Mesendoderm (in vitro differentiated cells): ENCODE results near the gene TRIM69.
"Not testable (repeated sequence)": the region's sequence is repeated elsewhere in the genome, so short reads cannot be mapped to it uniquely, and the experiment has no call there.

ENCODE experiments used
- DNase-seq: peaks from one replicate; pipeline ENCODE4 v3.0.0; 2013
- H2AK5ac ChIP-seq: 2 replicates; pipeline ENCODE4 v1.6.1; 2013; ENCODE audit warnings: low read length, inconsistent platforms
- H2BK120ac ChIP-seq: 2 replicates; pipeline ENCODE4 v1.6.1; 2013; ENCODE audit warnings: low read depth, mild to moderate bottlenecking, low read length, moderate library complexity, mixed read lengths
- H2BK15ac ChIP-seq: replicated peaks from 2 replicates; pipeline ENCODE4 v1.6.1; 2013; ENCODE audit warnings: low read depth, mild to moderate bottlenecking, moderate library complexity
- H2BK5ac ChIP-seq: 2 replicates; pipeline ENCODE4 v1.6.1; 2013; ENCODE audit warnings: low read length, inconsistent platforms
- H3K18ac ChIP-seq: 2 replicates; pipeline ENCODE4 v1.6.1; 2013; ENCODE audit warnings: mild to moderate bottlenecking, low read length, mixed read lengths
- H3K23ac ChIP-seq: one replicate; pipeline ENCODE4 v1.6.1; 2013; ENCODE audit warnings: low read length
- H3K27ac ChIP-seq: 2 replicates; pipeline ENCODE4 v1.5.1; 2013; ENCODE audit warnings: low read depth, mild to moderate bottlenecking, inconsistent platforms, low read length, moderate library complexity
- H3K27me3 ChIP-seq: 2 replicates; pipeline ENCODE4 v1.6.1; 2013; ENCODE audit warnings: low read length, control low read depth, mild to moderate bottlenecking, inconsistent platforms; ENCODE audit not compliant: insufficient read depth, poor library complexity
- H3K36me3 ChIP-seq: 2 replicates; pipeline ENCODE4 v1.6.1; 2013; ENCODE audit warnings: low read length, inconsistent platforms; ENCODE audit not compliant: control insufficient read depth, insufficient read depth
- H3K4ac ChIP-seq: one replicate; pipeline ENCODE4 v1.6.1; 2013; ENCODE audit warnings: low read depth, mild to moderate bottlenecking, low read length, moderate library complexity
- H3K4me1 ChIP-seq: 2 replicates; pipeline ENCODE4 v1.6.1; 2013; ENCODE audit warnings: low read depth, low read length, inconsistent platforms; ENCODE audit not compliant: control insufficient read depth
- H3K4me2 ChIP-seq: 2 replicates; pipeline ENCODE4 v1.6.1; 2013; ENCODE audit warnings: low read length
- H3K4me3 ChIP-seq: 2 replicates; pipeline ENCODE4 v1.5.1; 2013; ENCODE audit warnings: mild to moderate bottlenecking, low read length
- H3K56ac ChIP-seq: one replicate; pipeline ENCODE4 v1.6.1; 2013; ENCODE audit warnings: low read length
- H3K79me1 ChIP-seq: 2 replicates; pipeline ENCODE4 v1.6.1; 2013; ENCODE audit warnings: low read length, inconsistent platforms
- H3K79me2 ChIP-seq: 2 replicates; pipeline ENCODE4 v1.6.1; 2013; ENCODE audit warnings: mild to moderate bottlenecking, low read length; ENCODE audit not compliant: control insufficient read depth, insufficient read depth
- H3K9ac ChIP-seq: 2 replicates; pipeline ENCODE4 v1.6.1; 2013; ENCODE audit warnings: low read length, inconsistent platforms
- H4K5ac ChIP-seq: one replicate; pipeline ENCODE4 v1.6.1; 2013; ENCODE audit warnings: low read length
- H4K8ac ChIP-seq: one replicate; pipeline ENCODE4 v1.6.1; 2013; ENCODE audit warnings: low read depth, mild to moderate bottlenecking, control low read depth, low read length, moderate library complexity
- WGBS: extraction: QIAGEN DNeasy Blood & Tissue Kit; methylation state at CpG from one replicate; pipeline ENCODE4 v1.1.7; 2013; ENCODE audit warnings: low lambda C conversion rate, missing lambda C conversion rate; ENCODE audit not compliant: insufficient coverage; ENCODE audit errors: extremely low coverage; 5-methylcytosine and 5-hydroxymethylcytosine counted together

TRIM69 gene

DNA sequence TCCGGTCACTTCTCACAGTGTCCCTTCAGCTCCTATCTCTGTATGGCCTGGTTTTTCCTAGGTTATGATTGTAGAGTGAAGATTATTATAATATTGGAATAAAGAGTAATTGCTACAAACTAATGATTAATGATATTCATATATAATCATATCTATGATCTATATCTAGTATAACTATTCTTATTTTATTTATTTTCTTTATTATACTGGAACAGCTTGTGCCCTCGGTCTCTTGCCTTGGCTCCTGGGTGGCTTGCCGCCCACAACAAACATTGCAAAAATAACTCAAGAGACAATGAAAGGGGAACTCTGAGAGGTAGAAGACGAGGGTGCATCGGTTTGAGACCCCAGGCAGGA, 48.6 kb downstream of the TRIM69 start:
- not testable (repeated sequence) for DNase-seq, H3K56ac ChIP-seq, H3K79me2 ChIP-seq, H2BK15ac ChIP-seq, H3K36me3 ChIP-seq, H3K23ac ChIP-seq, H4K8ac ChIP-seq, H4K5ac ChIP-seq, H2BK5ac ChIP-seq, H2BK120ac ChIP-seq, H3K27ac ChIP-seq, H2AK5ac ChIP-seq, H3K4me2 ChIP-seq, H3K4me1 ChIP-seq, H3K18ac ChIP-seq, H3K79me1 ChIP-seq, H3K4me3 ChIP-seq, H3K4ac ChIP-seq, H3K9ac ChIP-seq, H3K27me3 ChIP-seq
- no CpG with 5 or more reads among the region's 5 CpGs for WGBS

DNA sequence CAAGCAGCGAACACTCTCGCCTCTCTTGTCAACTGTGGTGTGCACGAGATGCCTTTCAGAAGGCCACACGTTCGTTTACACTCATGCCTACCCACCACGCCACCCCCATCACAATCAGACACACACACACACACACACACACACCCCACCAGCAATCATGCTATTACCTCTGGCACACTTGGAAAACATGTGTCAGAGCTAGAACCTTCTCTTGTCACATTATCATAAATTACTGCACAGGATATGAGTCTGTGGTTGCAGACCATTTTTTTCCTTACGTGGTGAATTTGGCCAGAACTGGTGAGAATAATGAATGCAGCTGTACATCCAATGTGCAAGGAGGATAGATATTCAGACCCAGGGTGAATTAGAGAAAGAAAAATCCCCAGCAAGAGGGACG, 52.4 kb downstream of the TRIM69 start:
- H3K79me1 ChIP-seq, result no peaks in the 10 kb centered on the region
- H3K56ac ChIP-seq, result no peak overlapping the region
- H3K27me3 ChIP-seq, result no peaks in the 10 kb centered on the region
- no peak overlapping the region for H3K4me3 ChIP-seq
- no peak overlapping the region for H2BK120ac ChIP-seq
- WGBS, result no CpG with 5 or more reads among the region's 8 CpGs
- H2BK15ac ChIP-seq, result no peak overlapping the region
- no peaks in the 10 kb centered on the region for H3K4me1 ChIP-seq
- no peak overlapping the region for H3K4me2 ChIP-seq
- no peak for DNase-seq
- H3K9ac ChIP-seq, result no peak overlapping the region
- H2BK5ac ChIP-seq, result no peak overlapping the region
- H3K4ac ChIP-seq, result no peak overlapping the region
- no peaks in the 10 kb centered on the region for H3K36me3 ChIP-seq
- H3K18ac ChIP-seq, result no peak overlapping the region
- H2AK5ac ChIP-seq, result no peak overlapping the region
- H3K23ac ChIP-seq, result no peak overlapping the region
- H4K8ac ChIP-seq, result no peak overlapping the region
- H3K79me2 ChIP-seq, result no peaks in the 10 kb centered on the region
- H3K27ac ChIP-seq, result no peak overlapping the region
- H4K5ac ChIP-seq, result no peak overlapping the region

DNA sequence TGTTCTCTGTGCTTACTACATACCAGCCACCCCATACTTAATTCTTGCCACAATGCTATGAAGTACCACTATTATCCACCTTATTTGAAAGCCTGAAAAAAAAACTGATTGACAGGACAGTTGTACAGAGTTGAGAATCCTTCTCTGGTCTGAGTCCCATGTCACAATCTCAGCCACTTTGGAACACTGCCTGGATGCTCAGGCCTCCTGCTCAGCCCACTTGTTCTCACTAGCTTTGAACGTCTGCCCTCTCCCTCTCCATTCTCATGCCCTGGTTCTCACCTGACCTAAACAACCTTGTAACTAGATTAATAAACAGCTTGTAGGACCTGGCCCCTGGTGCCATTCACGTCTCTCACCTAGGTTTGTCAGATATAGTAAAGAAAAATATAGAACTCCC, 53.9 kb downstream of the TRIM69 start:
- Histone ChIP-seq H3K4me2 (no peak overlapping the region), H3K4ac (no peak overlapping the region), H3K23ac (no peak overlapping the region), H3K27ac (no peak overlapping the region), H2AK5ac (no peak overlapping the region), H4K5ac (no peak overlapping the region), H3K79me2 (no peaks in the 10 kb centered on the region), H3K9ac (no peak overlapping the region), H3K79me1 (no peaks in the 10 kb centered on the region), H3K4me3 (no peak overlapping the region), H3K4me1 (no peaks in the 10 kb centered on the region), H3K18ac (no peak overlapping the region), H2BK15ac (no peak overlapping the region), H2BK5ac (no peak overlapping the region), H3K27me3 (no peaks in the 10 kb centered on the region), H4K8ac (no peak overlapping the region), H3K56ac (no peak overlapping the region), H3K36me3 (no peaks in the 10 kb centered on the region), H2BK120ac (no peak overlapping the region)
- DNase-seq, result no peak
- no CpG with 5 or more reads among the region's 2 CpGs for WGBS

DNA sequence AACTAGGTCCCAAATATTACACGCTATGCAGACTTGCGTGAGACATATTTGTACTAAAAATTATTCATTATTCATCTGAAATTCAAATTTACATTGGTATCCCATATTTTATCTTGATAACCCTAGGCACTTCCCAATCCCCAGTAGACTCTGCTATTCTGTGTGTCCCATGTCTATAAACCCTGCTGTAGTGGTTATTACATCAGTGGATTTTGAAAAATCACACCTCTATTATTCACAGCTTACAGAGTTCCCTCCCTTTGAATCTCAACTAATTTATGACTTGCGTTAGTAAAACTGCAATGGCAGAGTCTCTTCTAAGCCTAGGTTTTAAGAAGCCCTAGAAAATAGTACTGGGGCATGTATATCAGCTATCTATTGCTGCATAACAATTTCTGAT, 54.3 kb downstream of the TRIM69 start:
- Histone ChIP-seq H3K9ac (no peak overlapping the region), H3K4ac (no peak overlapping the region), H3K18ac (no peak overlapping the region), H2AK5ac (no peak overlapping the region), H3K79me1 (no peaks in the 10 kb centered on the region), H4K5ac (no peak overlapping the region), H3K23ac (no peak overlapping the region), H3K4me2 (no peak overlapping the region), H3K27ac (no peak overlapping the region), H3K79me2 (no peaks in the 10 kb centered on the region), H4K8ac (no peak overlapping the region), H3K56ac (no peak overlapping the region), H3K4me1 (no peaks in the 10 kb centered on the region), H3K4me3 (no peak overlapping the region), H2BK120ac (no peak overlapping the region), H3K27me3 (no peaks in the 10 kb centered on the region), H3K36me3 (no peaks in the 10 kb centered on the region), H2BK15ac (no peak overlapping the region), H2BK5ac (no peak overlapping the region)
- no CpG with 5 or more reads among the region's 3 CpGs for WGBS
- no peak for DNase-seq

DNA sequence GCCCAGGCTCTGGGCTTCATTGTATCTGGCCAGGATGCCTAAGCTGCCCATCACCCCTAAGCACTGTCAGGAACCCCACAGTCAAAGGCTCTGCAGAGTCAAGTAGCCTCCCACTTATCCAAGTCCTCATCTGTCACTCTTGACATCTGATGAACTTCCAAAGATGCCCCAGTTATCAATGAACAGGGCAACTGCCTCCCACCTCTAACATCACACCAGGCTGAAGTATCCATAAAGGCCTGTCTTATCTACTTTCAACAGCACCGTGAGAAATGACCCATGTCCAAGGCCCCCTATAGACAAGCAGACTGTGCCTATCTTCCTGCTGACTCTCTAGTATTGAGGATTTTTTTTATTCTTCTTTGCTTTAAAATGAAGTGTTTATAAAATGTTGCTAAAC, 56.4 kb downstream of the TRIM69 start:
- no peak overlapping the region for H3K18ac ChIP-seq
- WGBS, result no CpG with 5 or more reads among the region's 1 CpG
- H3K4me2 ChIP-seq, result no peak overlapping the region
- H3K9ac ChIP-seq, result no peak overlapping the region
- no peaks in the 10 kb centered on the region for H3K4me1 ChIP-seq
- no peak overlapping the region for H2BK5ac ChIP-seq
- H3K23ac ChIP-seq, result no peak overlapping the region
- no peak overlapping the region for H3K56ac ChIP-seq
- H3K27me3 ChIP-seq, result no peaks in the 10 kb centered on the region
- no peak overlapping the region for H4K5ac ChIP-seq
- H3K36me3 ChIP-seq, result no peaks in the 10 kb centered on the region
- H2BK120ac ChIP-seq, result no peak overlapping the region
- no peak overlapping the region for H2AK5ac ChIP-seq
- no peak overlapping the region for H3K27ac ChIP-seq
- no peaks in the 10 kb centered on the region for H3K79me1 ChIP-seq
- H4K8ac ChIP-seq, result no peak overlapping the region
- H3K4ac ChIP-seq, result no peak overlapping the region
- no peak overlapping the region for H3K4me3 ChIP-seq
- no peak for DNase-seq
- H2BK15ac ChIP-seq, result no peak overlapping the region
- H3K79me2 ChIP-seq, result no peaks in the 10 kb centered on the region

DNA sequence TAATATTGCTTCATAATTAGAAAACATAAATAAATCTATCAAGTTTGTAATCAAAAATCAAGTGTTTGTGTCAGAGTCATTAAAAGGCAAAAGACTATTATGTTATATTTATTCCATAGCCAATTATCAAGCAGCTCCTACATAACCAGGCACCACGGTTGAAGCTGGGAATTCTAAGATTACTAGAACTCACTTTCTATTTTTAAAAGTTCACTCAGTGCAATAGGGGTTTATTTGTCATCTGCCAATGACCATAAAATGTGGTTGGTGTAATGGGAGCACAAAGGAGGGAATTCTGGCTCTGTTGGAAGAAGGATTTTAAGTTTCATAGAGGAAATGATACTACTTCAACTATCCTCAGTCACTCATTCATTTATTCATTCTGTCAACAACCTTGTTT, 57.7 kb downstream of the TRIM69 start:
- Histone ChIP-seq H3K4me1 (no peaks in the 10 kb centered on the region), H3K4me2 (no peak overlapping the region), H3K4ac (no peak overlapping the region), H3K27ac (no peak overlapping the region), H4K8ac (no peak overlapping the region), H3K56ac (no peak overlapping the region), H3K27me3 (no peaks in the 10 kb centered on the region), H2BK120ac (no peak overlapping the region), H2AK5ac (no peak overlapping the region), H3K79me1 (no peaks in the 10 kb centered on the region), H2BK15ac (no peak overlapping the region), H3K18ac (no peak overlapping the region), H4K5ac (no peak overlapping the region), H3K4me3 (no peak overlapping the region), H2BK5ac (no peak overlapping the region), H3K9ac (no peak overlapping the region), H3K36me3 (no peaks in the 10 kb centered on the region), H3K23ac (no peak overlapping the region), H3K79me2 (no peaks in the 10 kb centered on the region)
- WGBS, result no CpG with 5 or more reads among the region's 1 CpG
- DNase-seq, result no peak
